Stimulated activated CD4-positive, alpha-beta T cell treated with anti-CD3 and anti-CD28 coated beads, Interleukin-2, amount 100 ng/mL, for 48 hours (primary cell): ENCODE data around the gene RAB12.
"Not testable (repeated sequence)": the region's sequence is repeated elsewhere in the genome, so short reads cannot be mapped to it uniquely, and the experiment has no call there.

Experiments used
- DNase-seq, 2 donors: peaks; one replicate each; pipeline ENCODE4 v3.0.0-alpha.2; 2020

RAB12 gene

GRCh38 chr18:8651478-8652261 is 42.4 kb downstream of the RAB12 start:
- not testable (repeated sequence) for DNase-seq

GRCh38 chr18:8654503-8655451 is 45.5 kb downstream of the RAB12 start:
- no peak for DNase-seq

GRCh38 chr18:8656232-8656631 is 47.0 kb downstream of the RAB12 start:
- DNase-seq: no peak

GRCh38 chr18:8657050-8657820 is 48.0 kb downstream of the RAB12 start:
- no peak for DNase-seq

GRCh38 chr18:8657873-8658470 is 48.7 kb downstream of the RAB12 start:
- no peak for DNase-seq

GRCh38 chr18:8658858-8659485 is 49.7 kb downstream of the RAB12 start:
- no peak for DNase-seq

- no peak for DNase-seq
These were observed 50.5 kb downstream of the RAB12 start for GRCh38 chr18:8659609-8660242.

GRCh38 chr18:8660316-8660715 is 51.1 kb downstream of the RAB12 start:
- no peak for DNase-seq

GRCh38 chr18:8661754-8662559 is 52.7 kb downstream of the RAB12 start:
- no peak for DNase-seq

- no peak for DNase-seq
These were observed 53.5 kb downstream of the RAB12 start for GRCh38 chr18:8662560-8663255.

GRCh38 chr18:8667846-8668245 is 58.6 kb downstream of the RAB12 start:
- DNase-seq: no peak

- DNase-seq: no peak
These were observed 59.1 kb downstream of the RAB12 start for GRCh38 chr18:8668381-8668780.

GRCh38 chr18:8669571-8669970 is 60.3 kb downstream of the RAB12 start:
- DNase-seq: no peak

GRCh38 chr18:8673256-8674209 is 64.3 kb downstream of the RAB12 start:
- no peak for DNase-seq

- DNase-seq: no peak
These were observed 65.8 kb downstream of the RAB12 start for GRCh38 chr18:8675057-8675456.

GRCh38 chr18:8681196-8681595 is 72.0 kb downstream of the RAB12 start:
- DNase-seq: no peak

GRCh38 chr18:8684577-8684976 is 75.3 kb downstream of the RAB12 start:
- no peak for DNase-seq

- DNase-seq: no peak
These were observed 76.1 kb downstream of the RAB12 start for GRCh38 chr18:8685141-8685913.
